ENCODE data around the gene AP3D1.

DNA sequence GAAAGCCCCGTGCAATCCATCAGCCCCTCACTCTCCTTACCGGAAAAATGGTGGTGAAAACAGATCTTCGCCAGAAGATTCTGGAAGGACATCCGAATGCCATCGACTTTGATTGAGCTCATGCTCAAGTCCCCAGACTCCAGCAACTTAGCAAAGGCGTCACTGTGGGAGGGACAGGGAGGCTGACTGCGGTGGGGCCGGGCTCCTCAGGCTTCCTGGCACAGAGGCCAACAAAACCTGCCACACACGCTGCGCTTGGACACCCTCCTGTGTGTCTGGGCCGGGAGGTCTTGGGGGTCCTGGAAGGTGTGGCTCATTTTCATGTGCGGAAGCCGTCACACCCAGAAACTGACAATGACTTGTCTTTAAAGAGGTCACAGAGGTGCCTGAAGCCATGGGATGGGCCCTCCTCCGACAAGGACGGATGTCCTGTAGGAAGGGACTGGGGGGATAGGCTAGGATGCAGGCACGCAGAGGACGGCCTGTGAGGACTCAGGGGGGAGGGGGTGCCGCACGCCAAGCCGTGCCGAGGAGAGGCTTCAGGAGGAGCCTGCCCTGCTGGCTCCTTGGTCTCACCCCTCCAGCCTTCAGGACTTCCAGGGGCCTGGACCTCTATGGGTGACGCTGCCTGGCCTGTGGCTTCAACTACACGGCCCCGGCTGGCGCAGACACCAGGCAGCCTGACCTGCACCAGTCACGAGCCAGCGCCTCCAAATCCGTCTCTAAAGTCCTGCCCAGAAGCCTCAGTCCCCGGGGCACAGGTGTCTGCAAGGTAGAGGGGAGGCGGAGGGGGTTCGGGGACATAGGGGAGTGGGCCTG, 42.1 kb downstream of the AP3D1 start:
- TF ChIP-seq, protein P1, sequence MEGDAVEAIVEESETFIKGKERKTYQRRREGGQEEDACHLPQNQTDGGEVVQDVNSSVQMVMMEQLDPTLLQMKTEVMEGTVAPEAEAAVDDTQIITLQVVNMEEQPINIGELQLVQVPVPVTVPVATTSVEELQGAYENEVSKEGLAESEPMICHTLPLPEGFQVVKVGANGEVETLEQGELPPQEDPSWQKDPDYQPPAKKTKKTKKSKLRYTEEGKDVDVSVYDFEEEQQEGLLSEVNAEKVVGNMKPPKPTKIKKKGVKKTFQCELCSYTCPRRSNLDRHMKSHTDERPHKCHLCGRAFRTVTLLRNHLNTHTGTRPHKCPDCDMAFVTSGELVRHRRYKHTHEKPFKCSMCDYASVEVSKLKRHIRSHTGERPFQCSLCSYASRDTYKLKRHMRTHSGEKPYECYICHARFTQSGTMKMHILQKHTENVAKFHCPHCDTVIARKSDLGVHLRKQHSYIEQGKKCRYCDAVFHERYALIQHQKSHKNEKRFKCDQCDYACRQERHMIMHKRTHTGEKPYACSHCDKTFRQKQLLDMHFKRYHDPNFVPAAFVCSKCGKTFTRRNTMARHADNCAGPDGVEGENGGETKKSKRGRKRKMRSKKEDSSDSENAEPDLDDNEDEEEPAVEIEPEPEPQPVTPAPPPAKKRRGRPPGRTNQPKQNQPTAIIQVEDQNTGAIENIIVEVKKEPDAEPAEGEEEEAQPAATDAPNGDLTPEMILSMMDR (IDR thresholded peaks at IDR 0.05): no peak
- TF ChIP-seq ZFX (IDR thresholded peaks at IDR 0.05; ENCODE audit: borderline replicate concordance): no peak
